ENCODE data around the gene CIDEB. TPM values are rescaled to one million over a fixed set of nuclear protein-coding genes. Genes with fewer than 3 reads are reported as not detected.
"Not testable (repeated sequence)": the region's sequence is repeated elsewhere in the genome, so short reads cannot be mapped to it uniquely, and the experiment has no call there.

Gene CIDEB
- 10 to 100 TPM in 5 of 6 donors, 1 to 10 TPM in 1; 9.4 to 14.8 (median 12.8) TPM for total RNA-seq

GRCh38 chr14:24307575-24308341 lies at the start of gene CIDEB:
TSS of gene CIDEB (minus strand) at chr14:24307977. CDS start at chr14:24307858, 119 bp downstream.
- Histone ChIP-seq H3K36me3 (peaks cover 17 to 54% (median 46%) of the 10 kb centered on the region in 4 donors), H3K4me3 (no peak within 1 kb of the TSS), H3K9me3 (no peaks in the 10 kb centered on the region), H3K27ac (peak within 1 kb of the TSS in 1 of 4 donors; percentile 40), H3K27me3 (no peaks in the 10 kb centered on the region), H3K4me1 (peaks cover 39 to 51% (median 48%) of the 10 kb centered on the region in 4 donors)
- 60 to 63% methylated on average over 6 of the region's 6 CpGs for WGBS, 2 donors
- TF ChIP-seq CTCF (IDR thresholded peaks at IDR 0.05) (peak; percentile 71 to 96 (median 78)), POLR2A (IDR thresholded peaks at IDR 0.05) (no peak)
- ATAC-seq (ENCODE audit: low FRiP score in 2 of 2) (peak; percentile 68 to 69), DNase-seq (peak in 1 of 2 donors; percentile 68)

- WGBS, 2 donors: 77 to 94% methylated on average over 4 of the region's 4 CpGs
- Histone ChIP-seq H3K36me3 (no peaks in the 10 kb centered on the region), H3K4me1 (peaks cover 7 to 26% (median 13%) of the 10 kb centered on the region in 4 donors), H3K9me3 (no peaks in the 10 kb centered on the region), H3K27me3 (no peaks in the 10 kb centered on the region), H3K4me3 (no peak overlapping the region), H3K27ac (no peak overlapping the region)
- DNase-seq: no peak
- TF ChIP-seq POLR2AphosphoS5 (IDR thresholded peaks at IDR 0.05): no peak
- TF ChIP-seq POLR2A (IDR thresholded peaks at IDR 0.05): no peak
- no peak for TF ChIP-seq CTCF (IDR thresholded peaks at IDR 0.05)
- TF ChIP-seq EP300 (IDR thresholded peaks at IDR 0.05): no peak
- no peak for ATAC-seq (ENCODE audit: low FRiP score in 2 of 2)
Measured at GRCh38 chr14:24356208-24356607, 48.4 kb upstream of the CIDEB start.

- no peaks in the 10 kb centered on the region for H3K9me3 ChIP-seq
- H3K27ac ChIP-seq: no peak overlapping the region
- TF ChIP-seq POLR2AphosphoS5 (IDR thresholded peaks at IDR 0.05) (no peak), EP300 (IDR thresholded peaks at IDR 0.05) (no peak), POLR2A (IDR thresholded peaks at IDR 0.05) (no peak), CTCF (IDR thresholded peaks at IDR 0.05) (no peak)
- 54% methylated on average over 7 of the region's 7 CpGs for WGBS, 2 donors
- DNase-seq (no peak), ATAC-seq (ENCODE audit: low FRiP score in 2 of 2) (no peak)
- no peak overlapping the region for H3K4me3 ChIP-seq
- H3K4me1 ChIP-seq: peaks cover 8 to 26% (median 14%) of the 10 kb centered on the region in 4 donors
- H3K27me3 ChIP-seq: no peaks in the 10 kb centered on the region
- H3K36me3 ChIP-seq: no peaks in the 10 kb centered on the region
Measured at GRCh38 chr14:24355009-24355408, 47.2 kb upstream of the CIDEB start.

GRCh38 chr14:24354482-24354825 lies 46.7 kb upstream of the CIDEB start:
- Histone ChIP-seq H3K4me1 (peaks cover 8 to 26% (median 14%) of the 10 kb centered on the region in 4 donors), H3K27ac (peak overlapping the region in 3 of 4 donors; percentile 13 to 24 (median 18))
- ATAC-seq (ENCODE audit: low FRiP score in 2 of 2); H3K27me3 ChIP-seq; H3K9me3 ChIP-seq; DNase-seq; H3K36me3 ChIP-seq; H3K4me3 ChIP-seq: not testable (repeated sequence)
- 90 to 91% methylated on average over 3 of the region's 3 CpGs for WGBS, 2 donors

GRCh38 chr14:24353559-24354481 lies 46.0 kb upstream of the CIDEB start:
- TF ChIP-seq POLR2A (IDR thresholded peaks at IDR 0.05) (no peak), POLR2AphosphoS5 (IDR thresholded peaks at IDR 0.05) (no peak), EP300 (IDR thresholded peaks at IDR 0.05) (no peak), CTCF (IDR thresholded peaks at IDR 0.05) (no peak)
- 77 to 80% methylated on average over 5 of the region's 5 CpGs for WGBS, 2 donors
- ATAC-seq (ENCODE audit: low FRiP score in 2 of 2) (peak in 1 of 2 donors; percentile 41), DNase-seq (no peak)
- no peaks in the 10 kb centered on the region for H3K27me3 ChIP-seq
- H3K9me3 ChIP-seq: no peaks in the 10 kb centered on the region
- peak overlapping the region in 2 of 4 donors; percentile 18 to 24 for H3K27ac ChIP-seq
- peaks cover 8 to 26% (median 14%) of the 10 kb centered on the region in 4 donors for H3K4me1 ChIP-seq
- H3K4me3 ChIP-seq: no peak overlapping the region
- H3K36me3 ChIP-seq: no peaks in the 10 kb centered on the region
